NT2/D1 (cell line): ENCODE data around the gene BCKDK.
"Not testable (repeated sequence)": the region's sequence is repeated elsewhere in the genome, so short reads cannot be mapped to it uniquely, and the experiment has no call there.

ENCODE experiments used
- SUZ12 ChIP-seq: IDR thresholded peaks from 2 replicates; pipeline ENCODE4 v1.6.1; 2011; ENCODE audit not compliant: insufficient read length, insufficient read depth; ENCODE audit errors: extremely low read depth
- YY1 ChIP-seq: IDR thresholded peaks from 2 replicates; pipeline ENCODE4 v1.6.1; 2011; ENCODE audit not compliant: insufficient read length, insufficient read depth
- ZNF274 ChIP-seq: IDR thresholded peaks from 2 replicates; pipeline ENCODE4 v1.6.1; 2011; ENCODE audit warnings: mild to moderate bottlenecking, low read depth, low read length

DNA sequence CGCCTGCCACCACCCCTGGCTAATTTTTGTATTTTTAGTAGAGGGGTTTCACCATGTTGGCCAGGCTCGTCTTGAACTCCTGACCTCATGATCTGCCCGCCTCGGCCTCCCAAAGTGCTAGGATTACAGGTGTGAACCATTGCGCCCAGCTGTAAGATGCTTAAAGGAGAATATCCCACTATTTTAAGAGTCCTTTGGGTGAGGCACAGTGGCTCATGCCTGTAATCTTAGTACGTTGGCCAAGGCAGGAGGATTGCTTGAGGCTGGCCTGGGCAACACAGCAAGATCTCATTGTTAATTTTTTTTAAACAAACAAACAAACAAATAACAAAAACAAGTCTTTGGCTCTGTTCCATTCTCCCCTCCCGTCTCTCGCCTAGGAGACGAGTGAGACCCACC lies 32.9 kb downstream of the BCKDK start:
- not testable (repeated sequence) for TF ChIP-seq YY1, SUZ12, ZNF274
